CD8-positive, alpha-beta memory T cell (primary cell): ENCODE data around the gene DOCK10. TPM values are rescaled to one million over a fixed set of nuclear protein-coding genes. Genes with fewer than 3 reads are reported as not detected.
A peak's percentile ranks its signal among the peaks of the same experiment; 100 is the strongest.

Source experiments
- CTCF ChIA-PET: fragments of 350-600 bp; sonication (Branson Sonifier 250); formaldehyde crosslinking; loops from one replicate; lab custom pipeline; 2021; ENCODE audit warnings: antibody characterized with exemption; lab: Charles Lee
- POLR2A ChIA-PET: fragments of 350-600 bp; sonication (Branson Sonifier 250); formaldehyde crosslinking; loops from one replicate; lab custom pipeline; 2021; ENCODE audit warnings: antibody characterized with exemption; lab: Charles Lee
- DNase-seq, 5 donors: peaks; one replicate each; pipeline versions ENCODE4 v3.0.0 to v3.0.0-alpha.2; 2020 to 2022; ENCODE audit warnings: mixed read lengths in 1 of 5
- H3K27ac ChIP-seq: one replicate; pipeline ENCODE4 v1.7.0; 2013; ENCODE audit warnings: low read depth, mild to moderate bottlenecking, low read length, moderate library complexity
- H3K27me3 ChIP-seq: 2 replicates; pipeline ENCODE4 v1.7.0; 2013; ENCODE audit warnings: low read length, mild to moderate bottlenecking; ENCODE audit not compliant: insufficient read depth, poor library complexity, severe bottlenecking
- H3K36me3 ChIP-seq: 2 replicates; pipeline ENCODE4 v1.7.0; 2013; ENCODE audit warnings: mild to moderate bottlenecking, low read length, moderate library complexity; ENCODE audit not compliant: insufficient read depth
- H3K4me1 ChIP-seq: 2 replicates; pipeline ENCODE4 v1.7.0; 2013; ENCODE audit warnings: mild to moderate bottlenecking, low read length, moderate library complexity; ENCODE audit not compliant: insufficient read depth
- H3K4me3 ChIP-seq: 2 replicates; pipeline ENCODE4 v1.7.0; 2013; ENCODE audit warnings: mild to moderate bottlenecking, low read length
- H3K9me3 ChIP-seq: 2 replicates; pipeline ENCODE4 v1.7.0; 2013; ENCODE audit warnings: mild to moderate bottlenecking, low read length
- H3K27ac Mint-ChIP-seq, 8 donors: one replicate each; pipeline ENCODE4 v1.8.0; 2020 to 2021; ENCODE audit warnings: mixed read lengths in 8 of 8, mild to moderate bottlenecking in 6 of 8, inconsistent platforms in 3 of 8, moderate library complexity in 3 of 8
- H3K27me3 Mint-ChIP-seq, 2 donors: one replicate each; pipeline ENCODE4 v1.8.0; 2020 to 2021; ENCODE audit warnings: mixed read lengths in 2 of 2, mild to moderate bottlenecking in 1 of 2, moderate library complexity in 1 of 2
- H3K36me3 Mint-ChIP-seq, 3 donors: one replicate each; pipeline ENCODE4 v1.8.0; 2020 to 2021; ENCODE audit warnings: mixed read lengths in 3 of 3, inconsistent platforms in 1 of 3, mild to moderate bottlenecking in 1 of 3
- H3K4me1 Mint-ChIP-seq, 3 donors: one replicate each; pipeline ENCODE4 v1.8.0; 2020 to 2021; ENCODE audit warnings: mixed read lengths in 3 of 3, inconsistent platforms in 1 of 3, mild to moderate bottlenecking in 1 of 3
- H3K4me3 Mint-ChIP-seq, 7 donors: one replicate each; pipeline ENCODE4 v1.8.0; 2020 to 2021; ENCODE audit warnings: mixed read lengths in 7 of 7, mild to moderate bottlenecking in 6 of 7, moderate library complexity in 4 of 7, inconsistent platforms in 2 of 7
- H3K9me3 Mint-ChIP-seq, 5 donors: one replicate each; pipeline ENCODE4 v1.8.0; 2020 to 2022; ENCODE audit warnings: mixed read lengths in 5 of 5, mild to moderate bottlenecking in 3 of 5, moderate library complexity in 2 of 5, inconsistent platforms in 1 of 5
- polyA plus RNA-seq: library from polyadenylated mRNA; unstranded; fragments of 300-500 nt; fragmentation: Illumina TruSeq; gene quantifications from one replicate; pipeline ENCODE4 v1.2.3, GENCODE V29; 2021
- total RNA-seq, 2 experiments: library from RNA; stranded (reverse); gene quantifications; one replicate each; pipeline ENCODE4 v1.2.3, GENCODE V29; 2021

Gene DOCK10
- total and polyA plus RNA-seq, 3 experiments from 2014 or later, result 52.4 to 138 (median 135) TPM

- no peaks in the 10 kb centered on the region for H3K9me3 ChIP-seq
- peaks cover 58 to 68% (median 64%) of the 10 kb centered on the region in 3 donors for H3K4me1 Mint-ChIP-seq
- ChIA-PET POLR2A (interaction anchor here (0.7 to 3.7 kb wide), 3 partner anchors 11 to 28 kb away, joined by 3 to 30 read pairs (median 7); no protein-coding TSS in a partner anchor), CTCF (interaction anchor here (0.9 to 6.5 kb wide), 10 partner anchors 8 to 92 kb away, joined by 3 to 42 read pairs (median 3); no protein-coding TSS in a partner anchor)
- H3K9me3 Mint-ChIP-seq, result no peaks in the 10 kb centered on the region
- H3K27me3 Mint-ChIP-seq, result peaks cover 0 to 2% of the 10 kb centered on the region in 2 donors
- peak; percentile 31 to 67 (median 59) for DNase-seq
- peak overlapping the region; percentile 78 for H3K27ac ChIP-seq
- peaks cover 0 to 10% (median 1%) of the 10 kb centered on the region in 3 donors for H3K36me3 Mint-ChIP-seq
- peak overlapping the region; percentile 99 for H3K4me3 ChIP-seq
- no peaks in the 10 kb centered on the region for H3K36me3 ChIP-seq
- H3K4me1 ChIP-seq, result peaks cover 53% of the 10 kb centered on the region
- H3K27me3 ChIP-seq, result no peaks in the 10 kb centered on the region
- H3K4me3 Mint-ChIP-seq, result peak overlapping the region; percentile 93 to 100 (median 98)
- H3K27ac Mint-ChIP-seq, result peak overlapping the region; percentile 90 to 98 (median 96)
Observed at GRCh38 chr2:225041207-225041850, 939 bp downstream of the DOCK10 start.

DNA sequence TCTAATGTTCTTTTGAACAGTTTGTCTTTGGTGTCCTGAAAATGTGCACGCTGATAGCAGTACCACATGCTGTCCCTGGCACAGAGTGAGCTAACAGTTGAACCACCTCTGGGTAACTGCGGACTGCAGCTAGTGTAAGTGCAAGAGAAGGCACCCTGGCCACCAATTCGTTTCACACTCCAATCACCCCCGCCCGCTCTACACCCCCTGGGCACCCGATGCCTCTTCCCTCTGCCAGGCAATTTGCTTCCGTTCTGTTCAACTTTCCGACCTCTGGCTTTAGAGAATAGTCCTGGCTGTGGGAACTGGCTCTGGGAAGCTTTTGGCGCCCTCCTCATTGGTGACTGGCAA lies 1.4 kb downstream of the DOCK10 start:
- peaks cover 58% of the 10 kb centered on the region for H3K4me1 ChIP-seq
- POLR2A ChIA-PET, result interaction anchor here (1.2 to 1.3 kb wide), 2 partner anchors 12 to 16 kb away, joined by 3 to 5 read pairs; no protein-coding TSS in a partner anchor
- no peaks in the 10 kb centered on the region for H3K27me3 ChIP-seq

GRCh38 chr2:225040142-225040541 lies 2.1 kb downstream of the DOCK10 start:
- no peak for DNase-seq

More for the DNA sequence above, 1.4 kb downstream of the DOCK10 start:
- Histone ChIP-seq H3K27ac (peak overlapping the region; percentile 78), H3K36me3 (no peaks in the 10 kb centered on the region), H3K4me3 (peak overlapping the region; percentile 99), H3K9me3 (no peaks in the 10 kb centered on the region)
- Mint-ChIP-seq H3K27me3 (no peaks in the 10 kb centered on the region), H3K4me1 (peaks cover 61 to 72% (median 69%) of the 10 kb centered on the region in 3 donors), H3K27ac (peak overlapping the region; percentile 90 to 98 (median 96)), H3K4me3 (peak overlapping the region; percentile 93 to 100 (median 98)), H3K36me3 (peaks cover 0 to 12% (median 3%) of the 10 kb centered on the region in 3 donors), H3K9me3 (no peaks in the 10 kb centered on the region)
- CTCF ChIA-PET, result interaction anchor here (0.8 to 6.5 kb wide), 6 partner anchors 9 to 92 kb away, joined by 3 to 42 read pairs (median 4); no protein-coding TSS in a partner anchor
- peak in 3 of 5 donors; percentile 5 to 56 (median 20) for DNase-seq

DNA sequence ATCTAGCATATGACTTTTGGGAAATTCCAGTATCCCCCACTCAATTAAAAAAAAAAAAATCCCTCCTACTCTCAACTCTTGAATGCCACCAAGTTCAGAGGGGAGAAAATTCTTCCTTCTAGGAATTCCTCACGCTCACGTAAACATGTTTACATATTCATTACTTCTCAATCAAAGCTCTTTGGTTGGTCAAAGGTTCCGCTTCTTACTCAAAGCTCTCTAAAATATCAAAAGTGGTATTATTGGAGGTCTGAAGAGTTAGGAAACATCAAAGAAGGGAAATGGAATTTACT lies 4.1 kb downstream of the DOCK10 start:
- Mint-ChIP-seq H3K4me1 (peaks cover 78 to 87% (median 85%) of the 10 kb centered on the region in 3 donors), H3K9me3 (no peaks in the 10 kb centered on the region), H3K4me3 (peak overlapping the region; percentile 88 to 99 (median 97)), H3K36me3 (peaks cover 4 to 36% (median 21%) of the 10 kb centered on the region in 3 donors), H3K27ac (peak overlapping the region; percentile 66 to 96 (median 86)), H3K27me3 (no peaks in the 10 kb centered on the region)
- no peaks in the 10 kb centered on the region for H3K36me3 ChIP-seq
- no peaks in the 10 kb centered on the region for H3K27me3 ChIP-seq
- H3K27ac ChIP-seq, result no peak overlapping the region
- peaks cover 74% of the 10 kb centered on the region for H3K4me1 ChIP-seq
- no peak for DNase-seq
- POLR2A ChIA-PET, result interaction anchor here (1.1 kb wide), 1 partner anchor 91 kb away, joined by 4 read pairs; no protein-coding TSS in a partner anchor
- H3K9me3 ChIP-seq, result no peaks in the 10 kb centered on the region
- H3K4me3 ChIP-seq, result peak overlapping the region; percentile 58
- CTCF ChIA-PET, result interaction anchor here (3.0 to 6.5 kb wide), 2 partner anchors 16 to 36 kb away, joined by 9 to 42 read pairs; no protein-coding TSS in a partner anchor

More at GRCh38 chr2:225040142-225040541, 2.1 kb downstream of the DOCK10 start:
- CTCF ChIA-PET, result interaction anchor here (0.8 to 6.5 kb wide), 7 partner anchors 10 to 91 kb away, joined by 3 to 42 read pairs (median 4); no protein-coding TSS in a partner anchor
- H3K27me3 ChIP-seq, result no peaks in the 10 kb centered on the region
- H3K36me3 ChIP-seq, result no peaks in the 10 kb centered on the region
- no peaks in the 10 kb centered on the region for H3K9me3 Mint-ChIP-seq
- H3K4me1 Mint-ChIP-seq, result peaks cover 65 to 79% (median 76%) of the 10 kb centered on the region in 3 donors
- no peak overlapping the region for H3K27ac ChIP-seq
- H3K9me3 ChIP-seq, result no peaks in the 10 kb centered on the region
- peaks cover 61% of the 10 kb centered on the region for H3K4me1 ChIP-seq
- peak overlapping the region; percentile 99 for H3K4me3 ChIP-seq
- POLR2A ChIA-PET, result interaction anchor here (0.6 to 1.3 kb wide), 4 partner anchors 13 to 163 kb away, joined by 3 to 7 read pairs (median 4); no protein-coding TSS in a partner anchor
- H3K4me3 Mint-ChIP-seq, result peak overlapping the region; percentile 93 to 100 (median 98)
- H3K36me3 Mint-ChIP-seq, result peaks cover 0 to 18% (median 6%) of the 10 kb centered on the region in 3 donors
- H3K27ac Mint-ChIP-seq, result peak overlapping the region; percentile 45 to 98 (median 96)
- no peaks in the 10 kb centered on the region for H3K27me3 Mint-ChIP-seq

DNA sequence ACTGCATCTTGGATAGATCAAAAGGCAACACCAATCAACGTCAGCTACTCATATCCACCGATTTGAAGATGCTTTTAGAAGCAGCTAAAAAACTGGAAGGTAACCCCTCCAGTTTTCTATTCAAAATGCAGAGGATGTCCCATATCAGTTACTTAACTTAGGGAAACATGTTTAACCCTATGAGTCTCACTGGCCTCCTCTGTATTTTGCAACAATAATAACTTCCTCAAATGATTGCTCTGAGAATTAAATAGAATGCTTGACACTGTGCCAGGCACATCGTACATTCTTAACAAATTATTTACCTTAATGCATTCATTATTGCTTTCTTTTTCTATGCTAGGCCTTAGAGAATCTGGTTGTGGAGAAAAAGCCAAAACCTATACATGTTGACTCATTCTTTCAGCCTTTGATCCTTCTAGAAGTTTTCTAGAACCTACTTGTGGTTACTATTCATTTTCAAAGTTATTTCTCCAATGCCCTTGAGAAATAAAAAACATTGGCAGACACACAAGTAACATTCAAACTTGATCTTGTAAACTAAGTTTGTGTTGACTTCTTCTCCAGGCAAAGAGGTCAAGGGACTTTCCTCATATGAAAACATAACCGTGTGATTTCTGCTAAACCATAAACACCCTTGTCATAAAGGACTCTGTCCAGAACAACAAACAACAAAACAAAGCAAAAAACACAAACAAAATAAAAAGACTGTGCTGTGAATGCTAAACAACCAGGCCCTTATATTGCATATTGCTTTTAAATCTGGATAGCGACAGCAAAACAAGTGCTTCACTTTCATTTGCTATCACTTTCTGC lies 4.6 kb downstream of the DOCK10 start:
- peak overlapping the region; percentile 88 to 99 (median 97) for H3K4me3 Mint-ChIP-seq
- Histone ChIP-seq H3K9me3 (no peaks in the 10 kb centered on the region), H3K36me3 (no peaks in the 10 kb centered on the region), H3K27ac (no peak overlapping the region), H3K27me3 (no peaks in the 10 kb centered on the region), H3K4me3 (peak overlapping the region; percentile 58), H3K4me1 (peaks cover 68% of the 10 kb centered on the region)
- ChIA-PET CTCF (interaction anchor here (3.0 to 6.5 kb wide), 2 partner anchors 17 to 35 kb away, joined by 9 to 42 read pairs; no protein-coding TSS in a partner anchor), POLR2A (no interaction called here)
- H3K9me3 Mint-ChIP-seq, result no peaks in the 10 kb centered on the region
- H3K4me1 Mint-ChIP-seq, result peaks cover 73 to 87% (median 84%) of the 10 kb centered on the region in 3 donors
- no peak for DNase-seq
- peaks cover 4 to 38% (median 21%) of the 10 kb centered on the region in 3 donors for H3K36me3 Mint-ChIP-seq
- no peaks in the 10 kb centered on the region for H3K27me3 Mint-ChIP-seq
- peak overlapping the region; percentile 66 to 96 (median 86) for H3K27ac Mint-ChIP-seq

DNA sequence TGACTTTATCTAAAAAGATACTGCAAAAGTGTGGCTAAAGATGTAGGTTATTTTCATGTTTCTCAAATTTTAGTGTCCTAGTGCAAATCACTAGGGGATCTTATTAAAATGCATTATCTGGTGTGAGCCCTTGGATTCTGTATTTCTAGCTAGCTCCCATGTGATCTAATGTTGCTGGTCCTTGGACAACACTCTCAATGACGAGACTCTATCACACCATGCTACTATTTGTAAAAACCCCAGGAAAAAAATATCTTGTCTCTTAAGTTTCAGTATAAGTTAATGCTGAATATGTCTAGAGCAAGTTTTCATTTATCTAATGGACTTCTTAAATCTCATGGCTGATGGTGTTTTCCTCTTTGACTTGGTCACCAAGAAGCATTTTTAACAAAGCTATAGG lies 5.8 kb downstream of the DOCK10 start:
- peak overlapping the region in 5 of 7 donors; percentile 3 to 93 (median 44) for H3K4me3 Mint-ChIP-seq
- Histone ChIP-seq H3K27ac (no peak overlapping the region), H3K36me3 (no peaks in the 10 kb centered on the region), H3K27me3 (no peaks in the 10 kb centered on the region), H3K4me3 (no peak overlapping the region), H3K9me3 (no peaks in the 10 kb centered on the region), H3K4me1 (peaks cover 77% of the 10 kb centered on the region)
- H3K27me3 Mint-ChIP-seq, result no peaks in the 10 kb centered on the region
- ChIA-PET CTCF (no interaction called here), POLR2A (no interaction called here)
- DNase-seq, result no peak
- H3K27ac Mint-ChIP-seq, result peak overlapping the region in 5 of 8 donors; percentile 3 to 45 (median 35)
- peaks cover 82 to 97% (median 96%) of the 10 kb centered on the region in 3 donors for H3K4me1 Mint-ChIP-seq
- H3K36me3 Mint-ChIP-seq, result peaks cover 4 to 40% (median 21%) of the 10 kb centered on the region in 3 donors
- H3K9me3 Mint-ChIP-seq, result no peaks in the 10 kb centered on the region

DNA sequence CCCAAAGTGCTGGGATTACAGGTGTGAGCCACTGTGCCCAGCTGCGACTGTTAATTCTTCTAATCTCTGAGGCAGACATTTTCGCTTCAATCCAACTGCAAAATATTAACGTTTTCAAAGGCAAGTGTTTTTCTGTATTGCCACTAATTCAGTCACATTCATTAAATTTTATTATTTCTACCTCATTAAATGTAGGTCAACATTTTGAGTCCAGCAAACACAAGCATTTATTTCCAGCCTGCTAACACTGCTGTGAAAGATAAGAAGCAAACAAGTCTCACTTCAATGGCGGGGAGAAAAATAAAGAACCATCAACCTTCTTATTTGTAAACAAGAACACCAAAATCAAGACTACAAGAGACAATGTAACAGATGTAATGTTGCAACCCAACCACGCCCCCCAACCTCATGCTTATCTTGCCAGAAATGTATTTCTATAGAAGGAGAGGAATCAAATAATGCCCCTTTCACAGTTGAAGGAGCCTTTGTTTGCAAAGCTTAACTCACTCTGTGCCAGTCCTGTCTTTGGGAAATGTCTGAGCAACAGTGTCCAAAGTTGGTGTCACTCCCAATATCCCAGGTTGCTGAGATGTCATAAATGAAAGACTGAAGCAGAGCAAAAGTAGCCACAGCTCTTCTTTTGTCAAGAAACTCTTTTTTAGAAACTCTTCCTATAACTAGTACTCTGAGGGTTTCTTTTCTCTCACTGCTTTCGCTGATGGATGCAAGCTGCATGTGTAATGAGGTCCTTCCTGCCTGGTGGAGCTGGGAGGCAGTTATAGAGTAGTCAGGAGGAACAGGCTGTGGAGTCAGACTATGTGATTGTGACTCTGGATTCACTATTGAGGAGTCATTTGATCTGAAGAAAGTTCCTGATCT lies 8.6 kb downstream of the DOCK10 start:
- CTCF ChIA-PET, result interaction anchor here (1.7 kb wide), 1 partner anchor 8 kb away, joined by 3 read pairs; the partner anchor contains the start of gene DOCK10

More for the DNA sequence above, 8.6 kb downstream of the DOCK10 start:
- no peak overlapping the region for H3K4me3 ChIP-seq
- Mint-ChIP-seq H3K4me1 (peaks cover 66 to 90% (median 85%) of the 10 kb centered on the region in 3 donors), H3K36me3 (peaks cover 7 to 39% (median 22%) of the 10 kb centered on the region in 3 donors), H3K9me3 (no peaks in the 10 kb centered on the region), H3K27ac (peak overlapping the region in 6 of 8 donors; percentile 15 to 57 (median 34)), H3K27me3 (no peaks in the 10 kb centered on the region), H3K4me3 (peak overlapping the region in 4 of 7 donors; percentile 8 to 51 (median 33))
- no peaks in the 10 kb centered on the region for H3K9me3 ChIP-seq
- H3K4me1 ChIP-seq, result peaks cover 78% of the 10 kb centered on the region
- no peak overlapping the region for H3K27ac ChIP-seq
- no peak for DNase-seq
- POLR2A ChIA-PET, result no interaction called here
- H3K27me3 ChIP-seq, result no peaks in the 10 kb centered on the region
- no peaks in the 10 kb centered on the region for H3K36me3 ChIP-seq
